GM19023 (cell line): Measurements from ENCODE around the gene CPXM2.

Experiments
- ATAC-seq: cut with Tn5 transposase; IDR thresholded peaks from one replicate; pipeline ENCODE4 v1.9.1; 2021; ENCODE audit warnings: mild to moderate bottlenecking, moderate library complexity; ENCODE audit not compliant: unreplicated experiment

Gene CPXM2

GRCh38 chr10:123804716-123805115 is 86.9 kb downstream of the CPXM2 start:
- no peak for ATAC-seq

GRCh38 chr10:123800821-123801220 is 90.8 kb downstream of the CPXM2 start:
- ATAC-seq = no peak

- no peak for ATAC-seq
Observed at GRCh38 chr10:123800289-123800688, 91.3 kb downstream of the CPXM2 start.

GRCh38 chr10:123798856-123799255 is 92.8 kb downstream of the CPXM2 start:
- no peak for ATAC-seq

GRCh38 chr10:123797813-123798212 is 93.8 kb downstream of the CPXM2 start:
- no peak for ATAC-seq

GRCh38 chr10:123796736-123797135 is 94.9 kb downstream of the CPXM2 start:
- no peak for ATAC-seq

GRCh38 chr10:123795846-123796590 is 95.6 kb downstream of the CPXM2 start:
- no peak for ATAC-seq

GRCh38 chr10:123795196-123795780 is 96.3 kb downstream of the CPXM2 start:
- ATAC-seq = no peak

- no peak for ATAC-seq
Observed at GRCh38 chr10:123792248-123792978, 99.2 kb downstream of the CPXM2 start.

GRCh38 chr10:123790132-123790885 is 101.3 kb downstream of the CPXM2 start:
- ATAC-seq = no peak

GRCh38 chr10:123788981-123789380 is 102.6 kb downstream of the CPXM2 start:
- no peak for ATAC-seq

- no peak for ATAC-seq
Observed at GRCh38 chr10:123787566-123787965, 104.0 kb downstream of the CPXM2 start.

GRCh38 chr10:123786896-123787295 is 104.7 kb downstream of the CPXM2 start:
- no peak for ATAC-seq

- ATAC-seq = no peak
Observed at GRCh38 chr10:123786306-123786705, 105.3 kb downstream of the CPXM2 start.

GRCh38 chr10:123784646-123785045 is 107.0 kb downstream of the CPXM2 start:
- no peak for ATAC-seq

GRCh38 chr10:123784216-123784615 is 107.4 kb downstream of the CPXM2 start:
- ATAC-seq = no peak

GRCh38 chr10:123783296-123783695 is 108.3 kb downstream of the CPXM2 start:
- ATAC-seq = no peak

- ATAC-seq = no peak
Observed at GRCh38 chr10:123782549-123782948, 109.1 kb downstream of the CPXM2 start.

GRCh38 chr10:123781956-123782500 is 109.6 kb downstream of the CPXM2 start:
- no peak for ATAC-seq

GRCh38 chr10:123781324-123781900 is 110.2 kb downstream of the CPXM2 start:
- no peak for ATAC-seq
